Panc1 (cell line): ENCODE data around the gene STPG4. TPM values are rescaled to one million over a fixed set of nuclear protein-coding genes. Genes with fewer than 3 reads are reported as not detected.

ENCODE experiments used
- ATAC-seq: fragments of 200-7000 bp; cut with Tn5 transposase; 2 replicates; pipeline ENCODE4 v1.9.1; 2020; ENCODE audit warnings: mild to moderate bottlenecking, moderate library complexity
- BruUV-seq: library from RNA; stranded (reverse); fragments of 400-500 nt; replicated peaks from 2 replicates; lab custom pipeline; 2021; lab: Mats Ljungman, UMichigan
- CTCF ChIA-PET: fragments of 300-600 bp; sonication (Branson Sonifier 250); formaldehyde crosslinking; loops from one replicate; lab custom pipeline; 2022; ENCODE audit warnings: antibody characterized with exemption; lab: Charles Lee
- POLR2A ChIA-PET: fragments of 300-600 bp; sonication (Branson Sonifier 250); formaldehyde crosslinking; loops from one replicate; lab custom pipeline; 2022; ENCODE audit warnings: antibody characterized with exemption; lab: Charles Lee
- DNase-seq: peaks from one replicate; pipeline ENCODE4 v3.0.0-alpha.2; 2010; ENCODE audit warnings: low read depth, low spot score
- H3K27ac ChIP-seq: 2 replicates; pipeline ENCODE4 v1.5.1; 2011; ENCODE audit warnings: mild to moderate bottlenecking, low read length, inconsistent platforms
- H3K27me3 ChIP-seq: fragments of 200-500 bp; sonication (Bioruptor generic); 2 replicates; pipeline ENCODE4 v1.6.0; 2014; ENCODE audit warnings: low read length, inconsistent platforms; ENCODE audit not compliant: control insufficient read depth, insufficient read depth
- H3K36me3 ChIP-seq: fragments of 200-500 bp; sonication (Bioruptor generic); 2 replicates; pipeline ENCODE4 v1.5.1; 2014; ENCODE audit warnings: inconsistent platforms, mild to moderate bottlenecking, low read length, moderate library complexity; ENCODE audit not compliant: control insufficient read depth, insufficient read depth
- H3K4me1 ChIP-seq: 2 replicates; pipeline ENCODE4 v1.5.1; 2011; ENCODE audit warnings: inconsistent platforms, mild to moderate bottlenecking, low read length, moderate library complexity; ENCODE audit not compliant: control insufficient read depth, insufficient read depth
- H3K4me3 ChIP-seq, 2 experiments: 2 replicates each; pipeline ENCODE4 v1.5.1; 2011 to 2012; ENCODE audit warnings: low read depth in 2 of 2, low read length in 2 of 2, mild to moderate bottlenecking in 2 of 2, inconsistent platforms in 1 of 2, moderate library complexity in 1 of 2
- H3K9me3 ChIP-seq: fragments of 200-500 bp; sonication (Bioruptor generic); 2 replicates; pipeline ENCODE4 v1.5.1; 2014; ENCODE audit warnings: low read depth, mild to moderate bottlenecking, inconsistent platforms, low read length, moderate library complexity; ENCODE audit not compliant: control insufficient read depth, insufficient read depth
- CTCF ChIP-seq: fragments of 450-650 bp; IDR thresholded peaks from 2 replicates; pipeline ENCODE4 v1.5.1; 2017; ENCODE audit warnings: mild to moderate bottlenecking
- POLR2AphosphoS5 ChIP-seq: IDR thresholded peaks from 2 replicates; pipeline ENCODE4 v1.6.1; 2012; ENCODE audit warnings: mild to moderate bottlenecking, low read depth, low read length, moderate library complexity
- REST ChIP-seq, 2 experiments: IDR thresholded peaks; 2 replicates each; pipeline ENCODE4 v1.6.1; 2011 to 2012; ENCODE audit warnings: low read depth in 2 of 2, control low read depth in 1 of 2, low read length in 1 of 2, mild to moderate bottlenecking in 1 of 2, moderate library complexity in 1 of 2; ENCODE audit not compliant: insufficient read depth in 1 of 2
- SIN3A ChIP-seq: IDR thresholded peaks from 2 replicates; pipeline ENCODE4 v1.6.1; 2012; ENCODE audit warnings: low read depth, mild to moderate bottlenecking, low read length, moderate library complexity, borderline replicate concordance; ENCODE audit not compliant: insufficient read depth
- TCF7L2 ChIP-seq: IDR thresholded peaks from 2 replicates; pipeline ENCODE4 v1.6.1; 2011; ENCODE audit warnings: mild to moderate bottlenecking, low read depth, low read length, inconsistent platforms
- in situ Hi-C: cut with HindIII; loops from 2 replicates; pipeline ENCODE4 v1.10.0; 2016; ENCODE audit warnings: low sequenced_read_pairs, low pct_unique_long_range_greater_than_20kb
- intact Hi-C: fragments of 100-400 bp; cut with micrococcal nuclease; formaldehyde crosslinking; loops from one replicate; pipeline ENCODE4 v1.10.0; 2022; ENCODE audit not compliant: unreplicated experiment
- total RNA-seq: library from RNA; stranded (reverse); gene quantifications from one replicate; pipeline ENCODE4 v1.2.1, GENCODE V29; 2021; ENCODE audit not compliant: unreplicated experiment

The STPG4 gene
- total RNA-seq, 1 experiment from 2014 or later, result 0.36 TPM

GRCh38 chr2:47152803-47153202 lies 2.3 kb downstream of the STPG4 start:
- in situ Hi-C loops (no loop called here), intact Hi-C loops (no loop called here)
- no peak for TF ChIP-seq CTCF
- TF ChIP-seq TCF7L2, result no peak
- no peak for TF ChIP-seq REST (IDR thresholded peaks at IDR 0.05; ENCODE audit: insufficient read depth in 1 of 2, low read depth in 2 of 2, low read length in 1 of 2)
- no peak for TF ChIP-seq POLR2AphosphoS5
- DNase-seq (no peak), ATAC-seq (no peak)
- ChIA-PET CTCF (no interaction called here), POLR2A (no interaction called here)
- Histone ChIP-seq H3K27me3 (no peaks in the 10 kb centered on the region), H3K4me1 (0 out of 2 replicates have a peak, but pooled peaks cover 3% of the 10 kb centered on the region), H3K27ac (no peak overlapping the region), H3K4me3 (no peak overlapping the region), H3K9me3 (no peaks in the 10 kb centered on the region), H3K36me3 (peaks cover 28% of the 10 kb centered on the region)
- BruUV-seq, result no TSS peak

- H3K9me3 ChIP-seq, result no peaks in the 10 kb centered on the region
- no peaks in the 10 kb centered on the region for H3K4me1 ChIP-seq
- in situ Hi-C loops (no loop called here), intact Hi-C loops (no loop called here)
- peaks cover 27% of the 10 kb centered on the region; the same call in 1 of the 2 replicates for H3K36me3 ChIP-seq
- BruUV-seq, result no TSS peak
- ATAC-seq (no peak), DNase-seq (no peak)
- H3K27ac ChIP-seq, result no peak overlapping the region
- ChIA-PET POLR2A (interaction anchor here (0.6 to 0.7 kb wide), 3 partner anchors 17 to 169 kb away, joined by 3 to 6 read pairs (median 3); no protein-coding TSS in a partner anchor), CTCF (interaction anchor here (0.7 kb wide), 1 partner anchor 168 kb away, joined by 4 read pairs; no protein-coding TSS in a partner anchor)
- no peak for TF ChIP-seq TCF7L2
- TF ChIP-seq CTCF, result no peak
- TF ChIP-seq SIN3A, result no peak
- TF ChIP-seq POLR2AphosphoS5, result no peak
- TF ChIP-seq REST (IDR thresholded peaks at IDR 0.05; ENCODE audit: insufficient read depth in 1 of 2, low read depth in 2 of 2, low read length in 1 of 2), result no peak
- H3K4me3 ChIP-seq, result no peak overlapping the region
- no peaks in the 10 kb centered on the region for H3K27me3 ChIP-seq
Observed at GRCh38 chr2:47150175-47150574, 4.9 kb downstream of the STPG4 start.
